ENCODE data around the gene PRKCD. TPM values are rescaled to one million over a fixed set of nuclear protein-coding genes. Genes with fewer than 3 reads are reported as not detected.

PRKCD gene
- total RNA-seq, 1 donor from 2014 or later = 32.2 TPM

- intact Hi-C loops (cut with DNase I) = no loop called here
- H3K36me3 ChIP-seq = peaks cover 0 to 60% of the 10 kb centered on the region in 2 donors
These were observed 20.0 kb downstream of the PRKCD start for GRCh38 chr3:53181024-53181371.

GRCh38 chr3:53181528-53181927 is 20.5 kb downstream of the PRKCD start:
- no peaks in the 10 kb centered on the region for H3K9me3 ChIP-seq
- H3K36me3 ChIP-seq = peaks cover 0 to 63% of the 10 kb centered on the region in 2 donors
- no peak overlapping the region for H3K4me3 ChIP-seq
- DNase-seq (ENCODE audit: extremely low spot score in 2 of 2) = no peak
- TF ChIP-seq POLR2A (IDR thresholded peaks at IDR 0.05) (no peak), POLR2AphosphoS5 (IDR thresholded peaks at IDR 0.05; ENCODE audit: insufficient read depth in 1 of 2, low read depth in 1 of 2) (no peak)
- TF ChIP-seq, protein P1, sequence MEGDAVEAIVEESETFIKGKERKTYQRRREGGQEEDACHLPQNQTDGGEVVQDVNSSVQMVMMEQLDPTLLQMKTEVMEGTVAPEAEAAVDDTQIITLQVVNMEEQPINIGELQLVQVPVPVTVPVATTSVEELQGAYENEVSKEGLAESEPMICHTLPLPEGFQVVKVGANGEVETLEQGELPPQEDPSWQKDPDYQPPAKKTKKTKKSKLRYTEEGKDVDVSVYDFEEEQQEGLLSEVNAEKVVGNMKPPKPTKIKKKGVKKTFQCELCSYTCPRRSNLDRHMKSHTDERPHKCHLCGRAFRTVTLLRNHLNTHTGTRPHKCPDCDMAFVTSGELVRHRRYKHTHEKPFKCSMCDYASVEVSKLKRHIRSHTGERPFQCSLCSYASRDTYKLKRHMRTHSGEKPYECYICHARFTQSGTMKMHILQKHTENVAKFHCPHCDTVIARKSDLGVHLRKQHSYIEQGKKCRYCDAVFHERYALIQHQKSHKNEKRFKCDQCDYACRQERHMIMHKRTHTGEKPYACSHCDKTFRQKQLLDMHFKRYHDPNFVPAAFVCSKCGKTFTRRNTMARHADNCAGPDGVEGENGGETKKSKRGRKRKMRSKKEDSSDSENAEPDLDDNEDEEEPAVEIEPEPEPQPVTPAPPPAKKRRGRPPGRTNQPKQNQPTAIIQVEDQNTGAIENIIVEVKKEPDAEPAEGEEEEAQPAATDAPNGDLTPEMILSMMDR (IDR thresholded peaks at IDR 0.05) = no peak
- H3K4me1 ChIP-seq = no peaks in the 10 kb centered on the region
- no peaks in the 10 kb centered on the region for H3K27me3 ChIP-seq
- intact Hi-C loops (cut with DNase I) = no loop called here
- no peak overlapping the region for H3K27ac ChIP-seq

More at GRCh38 chr3:53181024-53181371, 20.0 kb downstream of the PRKCD start:
- H3K4me1 ChIP-seq = no peaks in the 10 kb centered on the region
- DNase-seq (ENCODE audit: extremely low spot score in 2 of 2) = no peak
- H3K27ac ChIP-seq = no peak overlapping the region
- no peaks in the 10 kb centered on the region for H3K9me3 ChIP-seq
- TF ChIP-seq POLR2A (IDR thresholded peaks at IDR 0.05) (no peak), POLR2AphosphoS5 (IDR thresholded peaks at IDR 0.05; ENCODE audit: insufficient read depth in 1 of 2, low read depth in 1 of 2) (no peak)
- TF ChIP-seq, protein P1 (IDR thresholded peaks at IDR 0.05) = no peak
- H3K4me3 ChIP-seq = no peak overlapping the region
- H3K27me3 ChIP-seq = no peaks in the 10 kb centered on the region

GRCh38 chr3:53182764-53183355 is 21.9 kb downstream of the PRKCD start:
- Histone ChIP-seq H3K27ac (no peak overlapping the region), H3K4me1 (no peaks in the 10 kb centered on the region), H3K36me3 (peaks cover 0 to 63% of the 10 kb centered on the region in 2 donors), H3K4me3 (no peak overlapping the region), H3K9me3 (no peaks in the 10 kb centered on the region), H3K27me3 (no peaks in the 10 kb centered on the region)
- intact Hi-C loops (cut with DNase I) = no loop called here
- DNase-seq (ENCODE audit: extremely low spot score in 2 of 2) = no peak
- no peak for TF ChIP-seq POLR2AphosphoS5 (IDR thresholded peaks at IDR 0.05; ENCODE audit: insufficient read depth in 1 of 2, low read depth in 1 of 2)
- no peak for TF ChIP-seq POLR2A (IDR thresholded peaks at IDR 0.05)
- TF ChIP-seq, protein P1 (IDR thresholded peaks at IDR 0.05) = no peak

GRCh38 chr3:53183514-53183913 is 22.5 kb downstream of the PRKCD start:
- no peak overlapping the region for H3K4me3 ChIP-seq
- no peak for DNase-seq (ENCODE audit: extremely low spot score in 2 of 2)
- H3K4me1 ChIP-seq = no peaks in the 10 kb centered on the region
- H3K27ac ChIP-seq = no peak overlapping the region
- intact Hi-C loops (cut with DNase I) = no loop called here
- H3K36me3 ChIP-seq = peaks cover 0 to 65% of the 10 kb centered on the region in 2 donors
- H3K9me3 ChIP-seq = no peaks in the 10 kb centered on the region
- no peaks in the 10 kb centered on the region for H3K27me3 ChIP-seq
- TF ChIP-seq, protein P1 (IDR thresholded peaks at IDR 0.05) = no peak

GRCh38 chr3:53184701-53185100 is 23.7 kb downstream of the PRKCD start:
- no peak for DNase-seq (ENCODE audit: extremely low spot score in 2 of 2)
- intact Hi-C loops (cut with DNase I) = no loop called here
- no peak overlapping the region for H3K27ac ChIP-seq
- H3K27me3 ChIP-seq = no peaks in the 10 kb centered on the region
- no peaks in the 10 kb centered on the region for H3K4me1 ChIP-seq
- H3K36me3 ChIP-seq = peaks cover 0 to 67% of the 10 kb centered on the region in 2 donors
- TF ChIP-seq POLR2AphosphoS5 (IDR thresholded peaks at IDR 0.05; ENCODE audit: insufficient read depth in 1 of 2, low read depth in 1 of 2) (no peak), POLR2A (IDR thresholded peaks at IDR 0.05) (no peak)
- TF ChIP-seq, protein P1 (IDR thresholded peaks at IDR 0.05) = no peak
- no peaks in the 10 kb centered on the region for H3K9me3 ChIP-seq
- no peak overlapping the region for H3K4me3 ChIP-seq
